RWPE1 (cell line): ENCODE measurements around the gene VGLL4.
A peak's percentile ranks its signal among the peaks of the same experiment; 100 is the strongest.

Experiments used
- CTCF ChIA-PET: fragments of 350-600 bp; sonication (Branson Sonifier 250); formaldehyde crosslinking; extraction: SDS; loops from one replicate; lab custom pipeline; 2021; lab: Yijun Ruan, JAX
- POLR2A ChIA-PET: fragments of 400-600 bp; formaldehyde crosslinking; extraction: SDS; loops from one replicate; lab custom pipeline; 2020; ENCODE audit warnings: antibody characterized with exemption; ENCODE audit not compliant: low non-redundant PET; lab: Yijun Ruan, JAX
- DNase-seq: peaks from one replicate; pipeline ENCODE4 v3.0.0; 2012; ENCODE audit warnings: low spot score
- H3K27ac ChIP-seq: fragments of 450-650 bp; 2 replicates; pipeline ENCODE4 v1.5.1; 2017
- CTCF ChIP-seq: fragments of 450-650 bp; conservative IDR thresholded peaks from 2 replicates; pipeline ENCODE4 v1.5.1; 2017; ENCODE audit warnings: low read depth, mild to moderate bottlenecking

VGLL4 gene

GRCh38 chr3:11510001-11510340, 133.7 kb downstream of the VGLL4 start:
- CTCF ChIA-PET: no interaction called here
- no peak for DNase-seq
- POLR2A ChIA-PET: no interaction called here
- TF ChIP-seq CTCF: no peak
- H3K27ac ChIP-seq: peak overlapping the region; percentile 14; the same call in 1 of the 2 replicates

GRCh38 chr3:11509173-11510000, 134.3 kb downstream of the VGLL4 start:
- CTCF ChIA-PET: no interaction called here
- TF ChIP-seq CTCF: no peak
- POLR2A ChIA-PET: no interaction called here
- peak overlapping the region; percentile 57 for H3K27ac ChIP-seq
- no peak for DNase-seq

- TF ChIP-seq CTCF: no peak
- DNase-seq: no peak
- peak overlapping the region; percentile 57 for H3K27ac ChIP-seq
- ChIA-PET POLR2A (no interaction called here), CTCF (interaction anchor here (0.5 to 0.7 kb wide), 4 partner anchors 29 to 828 kb away, joined by 3 to 4 read pairs (median 3); no protein-coding TSS in a partner anchor)
These were observed 135.2 kb downstream of the VGLL4 start for GRCh38 chr3:11508346-11509172.

GRCh38 chr3:11507719-11508118, 136.0 kb downstream of the VGLL4 start:
- ChIA-PET CTCF (interaction anchor here (0.5 to 0.7 kb wide), 2 partner anchors 30 to 75 kb away, joined by 3 read pairs; no protein-coding TSS in a partner anchor), POLR2A (no interaction called here)
- DNase-seq: no peak
- no peak overlapping the region for H3K27ac ChIP-seq
- no peak for TF ChIP-seq CTCF
